Renal pelvis (tissue), 12 donors: ENCODE results near the gene SPAG9. TPM values are rescaled to one million over a fixed set of nuclear protein-coding genes. Genes with fewer than 3 reads are reported as not detected.

Experiments
- DNase-seq: peaks from one replicate; pipeline ENCODE4 v3.0.0-alpha.2; 2013
- long read RNA-seq, 16 experiments: transcript quantifications; one replicate each; lab custom pipeline, GENCODE V29; 2026
- polyA plus RNA-seq, 3 donors: library from polyadenylated mRNA; unstranded; fragments of 120-200 nt; gene quantifications; one replicate each; pipeline ENCODE4 v1.2.1, GENCODE V29; 2013; ENCODE audit not compliant: insufficient read length in 3 of 3

Gene SPAG9, protein sequence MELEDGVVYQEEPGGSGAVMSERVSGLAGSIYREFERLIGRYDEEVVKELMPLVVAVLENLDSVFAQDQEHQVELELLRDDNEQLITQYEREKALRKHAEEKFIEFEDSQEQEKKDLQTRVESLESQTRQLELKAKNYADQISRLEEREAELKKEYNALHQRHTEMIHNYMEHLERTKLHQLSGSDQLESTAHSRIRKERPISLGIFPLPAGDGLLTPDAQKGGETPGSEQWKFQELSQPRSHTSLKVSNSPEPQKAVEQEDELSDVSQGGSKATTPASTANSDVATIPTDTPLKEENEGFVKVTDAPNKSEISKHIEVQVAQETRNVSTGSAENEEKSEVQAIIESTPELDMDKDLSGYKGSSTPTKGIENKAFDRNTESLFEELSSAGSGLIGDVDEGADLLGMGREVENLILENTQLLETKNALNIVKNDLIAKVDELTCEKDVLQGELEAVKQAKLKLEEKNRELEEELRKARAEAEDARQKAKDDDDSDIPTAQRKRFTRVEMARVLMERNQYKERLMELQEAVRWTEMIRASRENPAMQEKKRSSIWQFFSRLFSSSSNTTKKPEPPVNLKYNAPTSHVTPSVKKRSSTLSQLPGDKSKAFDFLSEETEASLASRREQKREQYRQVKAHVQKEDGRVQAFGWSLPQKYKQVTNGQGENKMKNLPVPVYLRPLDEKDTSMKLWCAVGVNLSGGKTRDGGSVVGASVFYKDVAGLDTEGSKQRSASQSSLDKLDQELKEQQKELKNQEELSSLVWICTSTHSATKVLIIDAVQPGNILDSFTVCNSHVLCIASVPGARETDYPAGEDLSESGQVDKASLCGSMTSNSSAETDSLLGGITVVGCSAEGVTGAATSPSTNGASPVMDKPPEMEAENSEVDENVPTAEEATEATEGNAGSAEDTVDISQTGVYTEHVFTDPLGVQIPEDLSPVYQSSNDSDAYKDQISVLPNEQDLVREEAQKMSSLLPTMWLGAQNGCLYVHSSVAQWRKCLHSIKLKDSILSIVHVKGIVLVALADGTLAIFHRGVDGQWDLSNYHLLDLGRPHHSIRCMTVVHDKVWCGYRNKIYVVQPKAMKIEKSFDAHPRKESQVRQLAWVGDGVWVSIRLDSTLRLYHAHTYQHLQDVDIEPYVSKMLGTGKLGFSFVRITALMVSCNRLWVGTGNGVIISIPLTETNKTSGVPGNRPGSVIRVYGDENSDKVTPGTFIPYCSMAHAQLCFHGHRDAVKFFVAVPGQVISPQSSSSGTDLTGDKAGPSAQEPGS (N-terminal part only)
- polyA plus RNA-seq: 100 to 1,000 TPM in 2 of 3 donors, 10 to 100 TPM in 1; 88.3 to 119 (median 115) TPM
- long read RNA-seq, donor 1, full-length matches to known transcripts: 6 of 6 reads
- long read RNA-seq, donor 1, partial matches to known transcripts: 0 of 6 reads
- long read RNA-seq, donor 1, other reads (novel, unspliced or antisense): 0 of 6 reads
- long read RNA-seq, donor 2, full-length matches to known transcripts: 3 of 3 reads
- long read RNA-seq, donor 2, partial matches to known transcripts: 0 of 3 reads
- long read RNA-seq, donor 2, other reads (novel, unspliced or antisense): 0 of 3 reads
- long read RNA-seq, donor 3, partial matches to known transcripts: 0 of 4 reads
- long read RNA-seq, donor 3, other reads (novel, unspliced or antisense): 0 of 4 reads
- long read RNA-seq, donor 4, partial matches to known transcripts: 0 of 1 reads
- long read RNA-seq, donor 4, other reads (novel, unspliced or antisense): 0 of 1 reads
- long read RNA-seq, donor 5, partial matches to known transcripts: 0 of 1 reads
- long read RNA-seq, donor 5, other reads (novel, unspliced or antisense): 0 of 1 reads
- long read RNA-seq, donor 6, full-length matches to known transcripts: 8 of 13 reads
- long read RNA-seq, donor 6, partial matches to known transcripts: 5 of 13 reads
- long read RNA-seq, donor 6, other reads (novel, unspliced or antisense): 0 of 13 reads
- long read RNA-seq, donor 7, partial matches to known transcripts: 7 of 10 reads
- long read RNA-seq, donor 7, other reads (novel, unspliced or antisense): 0 of 10 reads
- long read RNA-seq, donor 8, full-length matches to known transcripts: 5 of 16 reads
- long read RNA-seq, donor 8, partial matches to known transcripts: 11 of 16 reads
- long read RNA-seq, donor 8, other reads (novel, unspliced or antisense): 0 of 16 reads
- long read RNA-seq, donor 9, partial matches to known transcripts: 8 of 12 reads
- long read RNA-seq, donor 9, other reads (novel, unspliced or antisense): 0 of 12 reads
- long read RNA-seq, donor 10, partial matches to known transcripts: 11 of 16 reads
- long read RNA-seq, donor 10, other reads (novel, unspliced or antisense): 0 of 16 reads
- long read RNA-seq, donor 11, partial matches to known transcripts: 0 of 2 reads
- long read RNA-seq, donor 11, other reads (novel, unspliced or antisense): 0 of 2 reads
- long read RNA-seq, donor 12, full-length matches to known transcripts: 10 of 10 reads
- long read RNA-seq, donor 12, partial matches to known transcripts: 0 of 10 reads
- long read RNA-seq, donor 12, other reads (novel, unspliced or antisense): 0 of 10 reads
- long read RNA-seq, donor 13, full-length matches to known transcripts: 6 of 6 reads
- long read RNA-seq, donor 13, partial matches to known transcripts: 0 of 6 reads
- long read RNA-seq, donor 13, other reads (novel, unspliced or antisense): 0 of 6 reads
- long read RNA-seq, donor 14: 0 reads
- long read RNA-seq, donor 15: 0 reads
- long read RNA-seq, donor 16, full-length matches to known transcripts: 7 of 7 reads
- long read RNA-seq, donor 16, partial matches to known transcripts: 0 of 7 reads
- long read RNA-seq, donor 16, other reads (novel, unspliced or antisense): 0 of 7 reads

- DNase-seq: peak; percentile 95
Observed at GRCh38 chr17:51120739-51121619, at the start of gene SPAG9. Gene SPAG9 (minus strand): TSS chr17:51120868. CDS start chr17:51120656, 212 bp downstream.

- DNase-seq: no peak
Observed at GRCh38 chr17:51169340-51169739, 48.7 kb upstream of the SPAG9 start.

DNA sequence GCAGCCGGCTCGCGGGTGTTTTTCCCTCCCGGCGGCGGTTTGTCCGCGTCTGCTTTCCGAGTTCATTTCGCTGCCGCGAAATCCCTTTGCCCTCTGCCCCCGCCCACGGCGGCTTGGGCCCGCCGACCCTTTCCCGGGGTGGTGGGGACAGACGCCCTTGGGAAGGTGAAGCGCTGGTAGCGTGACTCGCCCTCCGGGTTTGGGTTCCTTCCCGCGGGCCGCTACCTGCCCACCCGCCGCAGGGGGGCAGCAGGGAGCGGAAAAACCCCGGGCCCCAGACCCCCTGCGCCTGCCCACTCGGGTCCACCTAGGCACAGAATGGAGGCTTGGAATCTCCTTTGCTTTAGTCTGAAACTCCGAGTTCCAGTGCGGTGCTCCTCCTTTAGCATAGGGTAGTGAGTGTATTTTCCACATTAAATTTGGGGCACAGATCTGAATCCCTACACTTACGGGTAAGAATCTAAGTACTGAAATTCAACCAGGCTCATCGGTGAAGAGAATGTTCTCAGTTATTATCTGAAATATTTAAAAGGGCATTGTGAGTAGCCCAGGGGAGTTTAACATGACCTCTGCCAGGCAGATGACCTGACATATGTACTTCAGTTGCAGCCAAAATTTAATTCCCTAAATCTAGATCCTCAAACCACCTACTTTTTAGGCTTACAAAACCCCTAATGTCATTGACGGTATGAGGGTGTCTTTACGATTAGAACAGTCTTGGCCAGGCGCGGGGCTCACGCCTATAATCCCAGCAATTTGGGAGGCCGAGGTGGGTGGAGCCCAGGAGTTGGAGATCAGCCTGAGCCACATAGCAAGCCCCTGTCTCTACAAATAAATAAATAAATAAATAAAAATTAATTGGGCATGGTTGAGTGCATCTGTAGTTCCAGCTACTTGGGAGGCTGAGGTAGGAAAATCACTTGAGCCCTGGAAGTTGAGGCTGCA lies 46.6 kb upstream of the SPAG9 start:
- DNase-seq: peak; percentile 36

- peak; percentile 87 for DNase-seq
Observed at GRCh38 chr17:51166198-51166986, 45.7 kb upstream of the SPAG9 start, which contains the start of gene NME2. Gene NME2 (plus strand): TSS chr17:51166411. CDS start chr17:51166831, 420 bp downstream.

DNA sequence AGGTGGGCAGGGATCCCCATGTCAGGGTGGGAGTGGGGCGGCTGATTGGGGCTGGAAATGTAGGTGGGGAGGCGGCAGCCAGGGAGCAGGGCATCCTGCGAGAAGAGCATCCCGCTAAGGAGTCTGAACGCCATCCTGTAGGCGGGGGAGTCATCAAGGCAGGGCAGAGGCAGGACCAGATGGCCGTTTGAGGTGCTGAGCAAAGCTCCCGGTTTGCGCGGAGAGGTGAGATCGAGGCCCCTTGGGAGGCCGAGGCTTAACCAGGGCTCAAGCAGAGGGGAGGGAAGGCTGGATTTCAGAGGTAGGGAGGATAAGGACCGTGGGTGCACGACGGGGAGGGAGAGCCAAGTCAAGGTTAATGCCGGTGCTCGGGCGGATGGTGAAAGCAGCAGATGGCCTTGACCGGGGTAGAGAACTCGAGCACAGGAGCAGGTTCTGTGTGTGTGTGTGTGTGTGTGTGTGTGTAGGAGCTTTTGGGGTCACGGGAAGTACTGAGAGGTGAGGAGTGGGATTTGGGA lies 45.1 kb upstream of the SPAG9 start:
- no peak for DNase-seq

- DNase-seq: no peak
Observed at GRCh38 chr17:51164911-51165679, 44.4 kb upstream of the SPAG9 start.

- no peak for DNase-seq
Observed at GRCh38 chr17:51161541-51161940, 40.9 kb upstream of the SPAG9 start.

DNA sequence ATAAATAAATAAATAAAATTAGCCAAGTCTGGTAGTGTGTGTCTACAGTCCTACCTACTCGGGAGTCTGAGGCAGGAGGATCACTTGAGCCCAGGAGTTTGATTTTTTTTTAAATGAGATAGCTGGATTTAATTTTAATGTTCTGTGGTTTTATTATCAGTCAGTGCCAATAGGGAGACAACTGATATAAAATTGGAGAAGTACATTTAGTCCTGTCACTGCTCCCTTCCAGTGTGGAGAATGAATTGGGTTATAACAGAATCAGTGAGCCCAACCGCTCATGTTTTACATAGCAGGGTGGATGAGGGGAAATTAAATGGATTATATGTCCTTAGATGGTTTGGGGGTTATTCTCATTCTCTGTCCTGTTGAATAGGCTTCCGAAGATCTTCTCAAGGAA lies 38.9 kb upstream of the SPAG9 start:
- no peak for DNase-seq

GRCh38 chr17:51155416-51155815 lies 34.7 kb upstream of the SPAG9 start:
- no peak for DNase-seq

DNA sequence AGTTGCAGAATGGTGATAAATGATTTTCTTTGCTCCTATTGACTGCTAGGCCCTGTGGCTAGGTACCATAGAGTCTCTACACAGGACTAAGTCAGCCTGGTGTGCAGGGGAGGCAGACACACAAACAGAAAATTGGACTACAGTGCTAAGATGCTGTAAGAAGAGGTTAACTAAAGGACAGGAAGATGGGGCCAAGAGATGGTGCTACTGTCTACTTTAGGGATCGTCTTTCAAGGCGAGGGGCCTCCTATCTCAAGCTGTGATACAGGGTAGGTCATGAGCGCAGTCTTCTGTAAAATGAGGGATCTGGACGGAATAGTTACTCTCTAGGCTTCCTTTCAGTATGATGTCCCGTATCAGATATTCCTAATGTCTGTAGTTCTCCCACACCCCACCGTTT lies 33.5 kb upstream of the SPAG9 start:
- DNase-seq: no peak

GRCh38 chr17:51153210-51154072 lies 32.8 kb upstream of the SPAG9 start, which contains the start of gene NME1:
Gene NME1 (plus strand): TSS chr17:51153559. CDS start chr17:51155655, 2,096 bp downstream.
- DNase-seq: peak; percentile 99

DNA sequence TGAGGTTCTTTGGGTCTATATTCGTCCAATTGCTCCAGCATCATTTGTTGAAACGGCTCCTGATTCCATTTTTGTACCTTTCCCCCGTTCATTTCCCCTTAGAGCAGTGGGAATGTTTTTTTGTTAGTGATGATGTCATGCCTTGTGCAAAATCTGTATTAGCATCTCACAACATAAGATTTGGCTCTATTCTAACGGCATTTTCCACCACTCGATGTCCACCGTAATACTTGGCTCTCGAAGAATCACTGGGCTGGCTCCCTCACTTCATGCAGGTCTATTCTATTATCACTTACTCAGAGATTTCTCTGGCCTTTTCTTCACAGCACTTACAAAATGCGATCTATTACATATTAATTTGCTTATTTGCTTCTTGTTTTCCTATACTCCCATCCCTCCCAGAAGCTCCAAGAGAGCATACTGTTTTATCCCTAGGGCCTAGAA lies 32.1 kb upstream of the SPAG9 start:
- DNase-seq: peak; percentile 34

GRCh38 chr17:51150932-51151331 lies 30.3 kb upstream of the SPAG9 start:
- no peak for DNase-seq
